GM12892 (cell line): ENCODE data around the gene TMEM87A.

ENCODE experiments used
- DNase-seq: peaks from one replicate; pipeline ENCODE4 v3.0.0; 2011; ENCODE audit not compliant: insufficient read length
- FAIRE-seq: peaks from 2 replicates; lab custom pipeline; 2011; peaks lifted over from hg19 to GRCh38; lab: Jason Lieb, UNC
- POLR2A ChIP-seq: IDR thresholded peaks from 2 replicates; pipeline ENCODE4 v1.6.1; 2011; ENCODE audit warnings: low read depth, low read length, control low read depth
- POLR2AphosphoS5 ChIP-seq: IDR thresholded peaks from 2 replicates; pipeline ENCODE4 v1.6.1; 2011; ENCODE audit warnings: low read depth, low read length, control low read depth
- TAF1 ChIP-seq: IDR thresholded peaks from 2 replicates; pipeline ENCODE4 v1.6.1; 2011; ENCODE audit warnings: low read depth, mild to moderate bottlenecking, control low read depth, low read length, borderline replicate concordance

The TMEM87A gene

DNA sequence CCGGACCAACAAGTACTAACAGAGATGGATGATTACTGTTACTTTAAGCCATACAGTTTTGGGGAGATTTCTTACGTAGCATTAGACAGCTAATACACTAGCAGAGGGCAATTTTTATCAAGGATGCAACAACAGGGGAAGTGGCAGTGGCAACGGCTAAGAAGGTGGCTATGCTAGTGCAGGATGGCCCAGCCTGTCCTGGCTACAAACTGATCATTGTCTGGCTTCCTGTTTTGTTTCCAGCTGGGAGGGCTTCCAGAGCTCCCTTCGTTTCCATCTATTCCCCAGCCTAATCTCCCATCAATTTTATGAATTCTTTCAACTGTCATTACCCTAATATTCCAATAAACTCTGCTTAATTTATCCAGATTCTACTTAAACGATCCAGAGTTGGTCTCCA lies 100.8 kb downstream of the TMEM87A start:
- no peak for FAIRE-seq
- TF ChIP-seq POLR2A = no peak
- no peak for TF ChIP-seq TAF1
- TF ChIP-seq POLR2AphosphoS5 = no peak
- no peak for DNase-seq

DNA sequence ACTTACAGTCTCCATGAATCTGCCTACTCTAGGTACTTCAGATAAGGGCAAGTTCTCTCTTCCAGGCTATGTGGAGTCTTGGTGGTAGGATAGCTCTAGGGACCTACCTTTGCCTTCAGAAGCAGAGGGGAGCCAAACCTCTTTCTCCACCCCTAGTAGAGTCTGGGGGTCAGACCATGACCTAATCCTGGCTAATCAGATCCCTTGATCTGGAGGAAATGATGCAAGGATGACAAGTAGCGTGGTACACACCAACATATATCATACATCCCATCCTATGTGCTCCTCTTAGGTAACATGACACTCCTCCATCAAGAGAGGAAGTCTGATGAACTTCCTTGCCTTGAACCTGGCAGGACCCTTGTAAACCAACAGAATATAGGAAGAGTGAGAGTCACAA lies 101.4 kb downstream of the TMEM87A start:
- FAIRE-seq = no peak
- TF ChIP-seq POLR2A = no peak
- TF ChIP-seq POLR2AphosphoS5 = no peak
- TF ChIP-seq TAF1 = no peak

DNA sequence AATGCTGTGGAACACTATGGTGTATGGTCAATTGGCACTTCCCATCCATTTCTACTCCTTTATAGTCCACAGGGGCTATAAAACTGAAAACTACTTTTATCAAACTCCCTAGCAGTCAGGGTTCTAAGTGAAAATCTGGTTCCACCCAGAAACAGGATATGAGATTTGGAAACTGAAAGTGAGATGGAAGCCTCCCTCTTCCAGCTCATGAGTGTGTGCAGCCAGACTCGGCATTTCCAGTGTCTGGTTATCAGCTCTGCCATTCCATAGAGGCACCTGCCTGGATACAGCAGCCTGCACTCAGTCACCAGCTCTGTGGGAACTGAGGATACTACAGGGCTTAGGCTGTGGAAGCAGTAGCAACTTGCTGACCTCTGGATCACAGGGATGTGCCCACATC lies 102.1 kb downstream of the TMEM87A start:
- DNase-seq = no peak
- TF ChIP-seq TAF1 = no peak
- TF ChIP-seq POLR2A = no peak
- no peak for TF ChIP-seq POLR2AphosphoS5
- FAIRE-seq = peak; percentile 33

More for the DNA sequence above, 101.4 kb downstream of the TMEM87A start:
- DNase-seq = no peak

DNA sequence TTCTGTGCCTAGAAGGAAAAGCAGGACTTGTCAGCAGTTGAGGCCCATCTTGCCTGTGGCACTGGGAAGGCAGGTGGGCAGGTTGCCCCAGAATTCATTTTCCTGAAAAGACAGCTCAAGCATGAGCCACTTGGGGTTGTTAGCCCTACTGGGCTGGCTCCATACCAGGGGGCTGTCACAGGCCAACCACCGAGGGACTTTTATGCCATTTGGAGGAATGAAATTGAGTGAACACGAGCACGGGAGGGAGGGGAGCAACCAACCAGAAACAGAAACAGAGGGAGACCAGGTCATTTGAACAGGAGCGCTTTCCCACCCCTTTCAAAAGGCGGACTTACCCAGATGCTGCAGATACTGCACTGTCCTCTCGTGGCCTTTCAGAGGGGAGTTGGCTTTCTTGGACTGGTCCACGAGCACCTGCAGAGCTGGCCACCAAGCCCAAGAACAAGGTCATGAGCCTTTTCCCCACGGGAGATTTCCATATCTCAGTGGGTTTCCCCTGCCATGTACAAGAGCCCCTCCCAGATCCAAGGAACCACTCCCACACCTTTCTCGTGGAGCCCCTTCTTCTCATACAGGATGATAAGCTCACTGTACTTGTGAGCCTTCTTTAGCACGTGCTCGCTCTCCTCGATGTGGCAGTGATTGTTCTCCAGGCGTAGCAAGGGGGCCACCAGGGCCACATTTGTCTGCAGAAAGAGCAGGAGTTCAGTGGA lies 106.8 kb downstream of the TMEM87A start:
- no peak for TF ChIP-seq POLR2A
- no peak for TF ChIP-seq TAF1
- no peak for TF ChIP-seq POLR2AphosphoS5
- DNase-seq (no peak), FAIRE-seq (no peak)

DNA sequence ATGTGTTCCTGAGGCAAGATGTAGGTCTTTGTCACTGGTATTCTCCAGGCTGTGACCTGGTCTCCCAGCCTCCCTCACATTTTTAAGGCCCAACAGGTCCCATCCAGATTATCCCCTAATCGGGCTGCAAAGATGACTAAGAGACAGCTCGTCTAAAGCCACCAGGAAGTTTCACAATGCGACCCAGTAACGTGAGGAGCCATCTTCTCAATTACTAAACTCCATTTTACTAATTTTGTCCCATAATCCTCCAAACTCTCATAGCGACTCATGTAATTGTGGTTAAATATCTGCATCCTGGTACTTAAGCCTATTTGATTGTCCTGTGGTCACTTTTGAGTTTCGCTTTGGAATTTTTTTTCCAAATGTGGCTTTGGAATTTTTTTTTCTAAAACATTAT lies 108.1 kb downstream of the TMEM87A start:
- no peak for FAIRE-seq
- TF ChIP-seq POLR2A (no peak), TAF1 (no peak), POLR2AphosphoS5 (no peak)
- no peak for DNase-seq

DNA sequence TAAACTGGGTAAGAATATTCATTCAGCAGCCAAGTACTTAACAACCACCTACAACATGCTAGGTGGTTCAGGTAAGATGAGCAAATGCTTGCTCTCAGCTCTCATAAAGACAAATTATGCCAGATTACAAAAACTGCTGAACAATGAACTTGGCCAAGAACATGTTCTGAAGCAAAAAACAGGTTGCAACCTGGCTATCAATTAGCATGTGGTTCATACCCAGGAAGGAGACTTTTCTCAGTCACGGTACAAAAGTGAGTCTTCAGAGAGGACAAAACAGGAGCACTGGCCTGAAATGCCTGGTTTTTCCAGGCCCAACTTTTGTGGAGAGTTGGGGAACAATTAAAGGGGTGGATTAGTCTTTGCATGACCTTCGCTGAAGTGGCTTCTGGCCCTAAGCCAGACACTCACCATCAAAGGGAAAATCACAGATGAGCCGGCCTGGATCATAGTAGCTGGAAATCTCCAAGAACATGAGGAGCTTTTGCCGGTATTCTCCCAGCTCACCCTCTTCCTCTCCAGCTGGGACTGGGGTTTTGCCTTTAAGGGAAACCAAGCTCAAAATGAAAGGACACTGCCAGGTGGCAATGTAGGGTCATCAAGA lies 109.2 kb downstream of the TMEM87A start:
- DNase-seq = no peak
- TF ChIP-seq TAF1 (no peak), POLR2AphosphoS5 (no peak), POLR2A (no peak)

DNA sequence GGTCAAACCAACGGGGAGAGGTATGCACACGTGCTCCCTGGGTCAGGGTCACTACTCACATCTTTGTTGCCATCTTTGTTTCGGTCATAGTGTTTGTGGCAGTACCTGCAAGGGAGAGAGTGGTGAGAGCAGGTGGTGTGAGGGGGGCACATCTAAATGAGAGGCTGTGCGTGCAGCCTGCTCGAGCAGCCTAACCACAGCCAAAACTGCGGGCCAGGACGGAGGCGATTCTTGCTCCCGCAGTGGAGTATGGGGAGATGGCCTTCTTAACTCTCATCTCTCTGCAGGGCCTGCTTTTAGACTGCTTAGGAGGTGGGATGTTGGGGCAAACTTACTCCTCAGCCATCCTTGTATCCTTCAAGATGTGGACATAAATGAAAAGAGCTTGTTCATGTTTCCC lies 109.9 kb downstream of the TMEM87A start:
- DNase-seq = no peak
- TF ChIP-seq TAF1 (no peak), POLR2A (no peak), POLR2AphosphoS5 (no peak)
- no peak for FAIRE-seq

More for the DNA sequence above, 109.2 kb downstream of the TMEM87A start:
- FAIRE-seq = no peak
